HG02623 (cell line): ENCODE data around the gene COL6A5.
"Not testable (repeated sequence)": the region's sequence is repeated elsewhere in the genome, so short reads cannot be mapped to it uniquely, and the experiment has no call there.

Experiments used
- ATAC-seq: cut with Tn5 transposase; IDR thresholded peaks from one replicate; pipeline ENCODE4 v1.9.1; 2021; ENCODE audit warnings: moderate library complexity; ENCODE audit not compliant: unreplicated experiment

The COL6A5 gene, protein sequence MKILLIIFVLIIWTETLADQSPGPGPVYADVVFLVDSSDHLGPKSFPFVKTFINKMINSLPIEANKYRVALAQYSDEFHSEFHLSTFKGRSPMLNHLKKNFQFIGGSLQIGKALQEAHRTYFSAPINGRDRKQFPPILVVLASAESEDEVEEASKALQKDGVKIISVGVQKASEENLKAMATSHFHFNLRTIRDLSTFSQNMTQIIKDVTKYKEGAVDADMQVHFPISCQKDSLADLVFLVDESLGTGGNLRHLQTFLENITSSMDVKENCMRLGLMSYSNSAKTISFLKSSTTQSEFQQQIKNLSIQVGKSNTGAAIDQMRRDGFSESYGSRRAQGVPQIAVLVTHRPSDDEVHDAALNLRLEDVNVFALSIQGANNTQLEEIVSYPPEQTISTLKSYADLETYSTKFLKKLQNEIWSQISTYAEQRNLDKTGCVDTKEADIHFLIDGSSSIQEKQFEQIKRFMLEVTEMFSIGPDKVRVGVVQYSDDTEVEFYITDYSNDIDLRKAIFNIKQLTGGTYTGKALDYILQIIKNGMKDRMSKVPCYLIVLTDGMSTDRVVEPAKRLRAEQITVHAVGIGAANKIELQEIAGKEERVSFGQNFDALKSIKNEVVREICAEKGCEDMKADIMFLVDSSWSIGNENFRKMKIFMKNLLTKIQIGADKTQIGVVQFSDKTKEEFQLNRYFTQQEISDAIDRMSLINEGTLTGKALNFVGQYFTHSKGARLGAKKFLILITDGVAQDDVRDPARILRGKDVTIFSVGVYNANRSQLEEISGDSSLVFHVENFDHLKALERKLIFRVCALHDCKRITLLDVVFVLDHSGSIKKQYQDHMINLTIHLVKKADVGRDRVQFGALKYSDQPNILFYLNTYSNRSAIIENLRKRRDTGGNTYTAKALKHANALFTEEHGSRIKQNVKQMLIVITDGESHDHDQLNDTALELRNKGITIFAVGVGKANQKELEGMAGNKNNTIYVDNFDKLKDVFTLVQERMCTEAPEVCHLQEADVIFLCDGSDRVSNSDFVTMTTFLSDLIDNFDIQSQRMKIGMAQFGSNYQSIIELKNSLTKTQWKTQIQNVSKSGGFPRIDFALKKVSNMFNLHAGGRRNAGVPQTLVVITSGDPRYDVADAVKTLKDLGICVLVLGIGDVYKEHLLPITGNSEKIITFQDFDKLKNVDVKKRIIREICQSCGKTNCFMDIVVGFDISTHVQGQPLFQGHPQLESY (N-terminal part only)

DNA sequence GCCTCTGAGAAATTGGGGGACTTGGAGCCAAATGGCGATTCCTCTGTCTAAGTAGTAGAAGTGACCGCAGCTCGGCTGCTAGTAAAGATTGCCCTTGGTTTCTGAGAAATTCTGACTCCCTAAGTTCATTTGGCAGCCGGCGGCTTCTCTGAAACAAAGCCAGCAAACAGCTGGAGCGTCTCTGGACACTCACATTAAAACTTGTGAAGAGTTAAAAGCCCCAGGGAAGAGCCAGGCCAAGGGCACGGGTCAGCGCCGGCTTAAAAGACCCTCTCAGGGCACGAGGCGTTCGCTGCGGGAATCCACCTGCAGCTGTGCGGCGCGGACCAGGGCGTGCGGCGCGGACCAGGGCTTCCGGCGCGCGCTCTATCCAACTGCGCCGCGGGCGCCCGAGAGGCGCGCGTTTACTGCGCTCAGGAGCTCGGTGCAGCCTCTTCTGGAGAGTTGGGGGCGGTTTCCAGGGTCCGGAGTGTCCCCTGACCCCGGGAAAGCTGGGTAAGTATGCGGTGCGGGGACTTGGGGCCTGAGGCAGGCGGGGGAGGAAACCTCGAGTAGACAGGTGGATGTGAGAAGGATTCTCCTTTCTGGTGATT lies at the start of gene COL6A5:
TSS of gene COL6A5 (plus strand) at position 186 of the 593 bp plus-strand sequence. CDS start 27,967 bp downstream, outside the sequence.
- no peak for ATAC-seq

- no peak for ATAC-seq
Observed at GRCh38 chr3:130299531-130299930, 45.9 kb upstream of the COL6A5 start.

DNA sequence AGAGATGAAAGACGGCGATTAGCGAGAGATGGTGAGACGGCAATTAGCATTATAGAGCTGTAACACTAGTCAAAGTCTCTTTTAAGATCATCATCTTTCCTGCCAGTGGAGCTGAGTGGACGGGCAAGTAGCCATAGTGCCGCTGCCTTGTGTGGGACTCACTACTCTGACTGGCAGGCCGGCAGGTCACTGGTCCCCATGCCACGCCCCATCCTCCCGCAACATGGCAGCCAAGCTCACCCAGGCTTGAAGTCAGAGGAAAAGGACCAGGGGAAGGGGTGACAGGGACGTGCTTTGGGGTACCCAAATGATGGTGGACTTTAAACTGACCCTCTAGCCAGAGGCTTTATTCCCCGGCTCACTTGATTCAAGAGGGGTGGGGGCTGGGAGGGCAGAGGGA lies 44.6 kb upstream of the COL6A5 start:
- ATAC-seq: no peak

DNA sequence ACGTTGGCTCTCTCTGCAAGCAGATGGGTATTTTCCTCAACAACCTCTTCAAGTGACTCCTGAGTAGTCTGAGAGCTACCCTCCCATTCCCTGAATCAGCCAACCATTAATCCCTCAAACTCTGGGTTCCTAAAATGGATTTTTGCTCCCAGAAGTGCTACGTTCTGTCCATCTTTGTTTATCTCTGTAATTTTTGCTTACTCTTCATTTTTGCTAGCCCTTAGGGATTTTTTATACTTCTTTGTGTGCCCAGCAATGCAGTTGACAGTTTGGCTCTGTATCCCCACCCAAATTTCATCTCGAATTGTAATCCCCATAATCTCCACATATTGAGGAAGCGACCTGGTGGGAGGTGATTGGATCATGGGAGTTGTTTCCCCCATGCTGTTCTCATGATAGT lies 35.4 kb upstream of the COL6A5 start:
- no peak for ATAC-seq

DNA sequence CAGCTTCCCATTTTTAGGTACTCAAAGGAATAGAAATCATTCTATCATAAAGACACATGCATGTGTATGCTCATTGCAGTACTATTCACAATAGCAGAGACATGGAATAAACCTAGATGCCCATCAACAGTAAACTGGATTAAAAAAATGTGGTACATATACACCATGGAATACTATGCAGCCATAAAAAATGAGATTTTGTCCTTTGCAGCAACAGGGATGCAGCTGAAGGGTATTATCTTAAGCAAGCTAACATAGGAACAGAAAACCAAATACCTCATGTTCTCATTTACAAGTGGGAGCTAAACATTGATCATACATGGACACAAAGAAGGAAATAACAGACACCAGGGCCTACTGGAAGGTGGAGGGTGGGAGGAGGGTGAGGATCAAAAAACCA lies 33.1 kb upstream of the COL6A5 start:
- ATAC-seq: no peak

DNA sequence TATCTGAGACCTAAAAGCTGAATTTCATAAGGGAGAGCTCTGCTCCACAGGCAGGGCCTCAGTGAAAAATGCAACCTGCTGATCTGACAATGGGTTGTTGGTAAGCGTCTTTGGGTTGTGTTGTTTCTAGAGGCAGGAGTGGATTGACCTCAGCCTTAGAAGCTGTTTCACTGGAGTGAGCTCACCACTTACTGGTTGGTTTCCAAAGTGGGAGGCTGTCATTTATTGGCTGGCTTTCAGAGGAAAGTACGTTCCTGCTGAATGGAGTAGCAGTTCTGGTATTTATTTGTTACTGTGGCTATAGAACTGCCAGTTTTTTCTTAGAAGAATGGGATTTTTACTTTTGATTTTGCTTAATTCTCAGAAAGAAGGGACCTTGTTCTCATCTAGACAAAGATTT lies 29.3 kb upstream of the COL6A5 start:
- ATAC-seq: no peak

DNA sequence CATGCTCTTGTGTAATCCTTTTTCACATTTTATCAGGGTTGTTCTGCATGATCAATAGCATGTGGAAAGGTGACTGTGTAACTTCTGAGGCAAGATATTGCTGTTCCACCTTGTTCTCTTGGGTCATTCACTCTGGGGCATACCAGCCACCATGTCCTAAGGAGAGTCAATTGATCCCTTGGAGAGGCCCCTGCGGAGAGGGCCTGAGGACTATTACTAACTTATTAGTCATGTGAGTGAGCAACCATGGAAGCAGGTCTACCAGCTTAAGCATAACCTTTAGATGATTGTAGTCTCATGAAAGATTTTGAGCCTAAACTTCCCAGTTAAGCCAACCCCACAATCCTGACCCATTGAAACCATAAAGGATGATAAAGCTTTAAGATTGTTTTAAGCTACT lies 22.0 kb upstream of the COL6A5 start:
- ATAC-seq: no peak

DNA sequence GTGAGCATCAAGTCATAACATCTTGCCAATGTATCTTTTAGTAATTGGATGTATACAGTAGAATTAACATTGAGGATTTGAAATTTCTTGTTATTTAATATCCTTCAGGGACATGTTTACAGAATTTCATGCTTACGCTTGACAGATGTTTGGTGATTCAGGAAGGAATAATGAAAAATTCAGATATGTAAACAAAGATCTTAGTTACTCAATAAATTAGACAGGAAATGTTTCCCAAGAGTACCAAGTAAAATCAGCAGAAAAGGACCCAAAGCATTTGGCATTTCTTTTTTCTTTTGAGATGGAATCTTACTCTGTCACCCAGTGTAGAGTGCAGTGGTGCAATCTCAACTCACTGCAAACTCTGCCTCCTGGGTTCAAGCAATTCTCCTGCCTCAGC lies 4.7 kb upstream of the COL6A5 start:
- no peak for ATAC-seq

GRCh38 chr3:130341388-130341787 lies 4.1 kb upstream of the COL6A5 start:
- ATAC-seq: no peak

DNA sequence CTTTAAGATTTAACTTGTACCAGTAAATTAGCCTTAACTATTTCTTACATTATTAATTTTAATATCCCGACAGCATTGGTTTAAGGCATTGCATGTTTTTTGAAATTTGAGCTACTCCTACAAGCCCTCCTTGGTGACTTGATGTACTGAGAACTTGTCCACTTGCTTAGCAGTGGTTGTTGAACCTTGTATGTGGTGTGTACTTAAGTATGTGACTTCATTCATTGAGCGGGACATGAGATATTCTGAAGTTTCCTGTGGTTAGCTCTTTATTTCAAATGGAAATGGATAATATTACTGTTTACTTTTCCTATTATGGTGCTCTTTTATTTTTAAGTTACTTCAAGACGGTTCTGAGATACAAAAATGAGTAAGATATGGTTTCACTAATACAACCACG lies 3.6 kb upstream of the COL6A5 start:
- ATAC-seq: no peak

- ATAC-seq: no peak
Observed at GRCh38 chr3:130342821-130343661, 2.4 kb upstream of the COL6A5 start.

GRCh38 chr3:130348258-130348657 lies 2.8 kb downstream of the COL6A5 start:
- not testable (repeated sequence) for ATAC-seq

DNA sequence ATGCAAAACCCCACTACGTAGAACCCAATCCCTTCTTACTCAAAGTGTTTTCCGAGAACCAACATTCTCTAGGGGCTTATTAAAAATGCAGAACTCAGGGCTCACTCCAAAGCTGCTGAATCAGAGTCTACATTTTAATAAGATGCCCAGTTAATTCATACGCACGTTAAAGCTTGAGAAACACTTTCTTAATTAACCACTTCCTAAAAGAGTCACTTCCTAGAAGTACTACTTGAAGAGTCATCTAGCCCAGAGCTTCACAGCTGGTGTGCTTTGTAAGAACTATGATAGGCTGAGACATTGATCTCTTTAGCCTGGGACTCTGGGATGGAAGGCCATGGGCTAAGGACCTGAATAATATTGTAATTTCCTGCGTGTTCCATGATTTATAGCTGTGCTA lies 9.0 kb downstream of the COL6A5 start:
- no peak for ATAC-seq

GRCh38 chr3:130374033-130374432 lies 28.6 kb downstream of the COL6A5 start:
- ATAC-seq: no peak

- no peak for ATAC-seq
Observed at GRCh38 chr3:130374908-130375307, 29.4 kb downstream of the COL6A5 start.

DNA sequence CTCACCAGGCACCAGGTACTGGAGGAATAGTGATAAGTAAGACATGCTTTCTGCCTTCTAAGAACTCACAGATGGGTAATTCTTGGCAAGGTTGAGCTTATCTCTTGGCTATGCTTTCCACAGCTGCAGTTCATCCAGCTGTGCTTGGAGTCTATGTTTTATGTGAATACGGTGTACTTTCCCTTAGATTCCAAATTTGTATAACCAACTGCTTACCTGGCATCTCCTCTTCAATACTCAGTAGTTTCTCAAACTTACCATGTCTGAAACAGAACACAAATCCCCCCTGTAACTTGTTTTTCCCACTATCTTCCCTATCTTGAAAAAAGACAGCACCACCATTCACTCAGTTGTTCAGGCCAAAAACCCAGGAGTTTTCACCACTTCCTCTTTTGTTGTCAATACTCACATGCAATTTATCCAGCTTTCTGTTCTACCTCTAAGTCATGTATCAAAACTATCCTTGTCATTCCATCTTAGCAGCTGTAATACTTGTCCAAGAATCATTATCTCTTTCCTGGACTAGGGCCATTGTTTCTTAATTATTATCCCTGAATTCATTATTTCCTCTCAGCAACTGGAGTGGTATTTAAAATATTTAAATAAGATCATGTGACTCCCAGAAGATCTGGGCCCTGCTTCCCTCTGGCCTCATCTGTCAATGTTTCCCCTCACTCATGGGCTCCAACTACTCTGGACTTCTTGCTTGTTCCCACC lies 32.6 kb downstream of the COL6A5 start:
- no peak for ATAC-seq

DNA sequence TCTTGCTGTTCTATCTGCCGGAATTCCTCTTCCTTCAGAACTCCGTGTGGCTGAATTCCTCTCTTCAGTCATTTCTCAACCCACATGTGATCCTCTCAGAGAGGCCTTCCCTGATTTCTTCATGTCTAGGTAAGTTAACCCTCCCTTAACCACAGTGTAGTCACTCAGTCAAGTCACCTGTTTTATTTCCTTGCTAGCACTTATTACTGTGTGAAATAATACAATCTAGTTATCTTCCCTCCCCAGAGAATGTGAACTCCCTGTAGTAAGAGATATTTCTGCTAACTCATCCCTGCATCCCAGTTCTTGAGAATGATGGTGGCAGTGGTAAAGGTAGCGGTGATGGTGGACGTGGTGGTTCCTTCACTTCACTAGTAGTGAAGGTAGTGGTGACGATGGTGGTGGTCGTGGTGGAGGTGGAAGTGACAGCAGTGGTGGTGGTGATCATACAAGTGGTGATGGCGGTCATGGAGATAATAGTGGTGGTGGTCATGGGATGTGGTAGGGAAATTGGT lies 33.3 kb downstream of the COL6A5 start:
- ATAC-seq: no peak

DNA sequence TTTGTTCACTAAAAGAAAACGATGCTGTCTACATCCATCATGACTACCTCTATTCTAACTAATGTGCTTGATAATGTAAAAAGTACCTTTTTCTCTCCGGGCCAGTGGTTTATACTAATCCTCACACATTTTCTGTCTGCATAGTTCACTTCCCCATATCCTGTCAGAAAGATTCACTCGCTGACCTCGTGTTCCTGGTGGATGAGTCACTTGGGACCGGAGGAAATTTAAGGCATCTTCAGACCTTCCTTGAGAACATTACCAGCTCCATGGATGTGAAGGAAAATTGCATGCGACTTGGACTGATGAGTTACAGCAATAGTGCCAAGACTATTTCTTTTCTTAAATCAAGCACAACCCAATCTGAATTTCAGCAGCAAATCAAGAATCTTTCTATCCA lies 33.8 kb downstream of the COL6A5 start:
- ATAC-seq: no peak

GRCh38 chr3:130380398-130380797 lies 34.9 kb downstream of the COL6A5 start:
- no peak for ATAC-seq
